ENCODE results near the gene TTC38.

TTC38 gene

DNA sequence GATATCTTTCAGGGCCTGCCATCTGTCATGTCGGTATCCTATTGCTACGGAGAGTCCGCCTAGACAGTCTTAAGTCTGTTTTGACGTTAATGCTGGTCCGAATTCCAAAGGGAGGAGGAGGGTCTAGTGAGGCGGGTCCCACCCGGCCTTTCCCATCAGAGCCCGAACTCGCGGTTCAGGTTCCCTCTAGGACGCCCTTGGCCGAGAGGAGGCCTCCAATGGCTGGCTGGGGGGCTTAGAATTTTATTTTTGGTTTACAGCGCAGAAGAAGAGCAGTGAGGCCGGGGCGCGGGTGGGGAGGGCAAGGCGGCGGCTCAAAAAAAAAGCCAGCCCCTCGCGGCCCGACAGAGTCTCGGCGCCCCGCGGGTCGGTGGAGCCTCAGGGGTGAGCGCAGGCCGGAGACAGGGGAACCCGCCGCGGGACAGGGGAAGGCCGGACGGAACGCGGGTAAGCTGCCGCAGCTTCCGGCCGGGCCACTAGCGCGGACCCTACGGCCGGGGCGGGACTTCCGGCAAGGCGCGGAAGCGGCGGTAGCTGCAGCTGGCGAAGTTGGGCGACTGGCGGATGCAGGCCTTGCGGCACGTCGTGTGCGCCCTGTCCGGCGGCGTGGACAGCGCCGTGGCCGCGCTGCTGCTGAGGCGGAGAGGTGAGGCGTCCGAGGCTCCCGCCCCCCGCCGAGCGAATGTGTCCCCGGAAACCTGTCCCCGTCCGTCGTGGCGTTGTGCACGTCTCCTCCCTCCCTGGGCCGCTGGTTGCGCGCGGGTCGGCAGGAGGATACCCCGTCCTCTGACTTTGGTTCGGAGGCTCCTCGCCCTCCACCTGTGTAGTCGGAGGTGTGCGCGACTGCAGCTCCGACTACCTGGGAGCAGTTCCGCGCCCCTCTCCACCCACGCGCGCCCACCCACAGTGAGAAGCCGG is 67.7 kb downstream of the TTC38 start, which contains the start of gene TRMU:
Gene TRMU (plus strand): TSS at position 514 of the 918 bp plus-strand sequence. CDS start 51 bp downstream, at position 565.
- DNase-seq, result peak; percentile 71

- DNase-seq, result no peak
These were observed 68.6 kb downstream of the TTC38 start for GRCh38 chr22:46336119-46337078.

- no peak for DNase-seq
These were observed 70.1 kb downstream of the TTC38 start for GRCh38 chr22:46337870-46338269.

GRCh38 chr22:46338636-46339035 is 70.8 kb downstream of the TTC38 start:
- no peak for DNase-seq

- no peak for DNase-seq
These were observed 72.1 kb downstream of the TTC38 start for GRCh38 chr22:46339956-46340355.

DNA sequence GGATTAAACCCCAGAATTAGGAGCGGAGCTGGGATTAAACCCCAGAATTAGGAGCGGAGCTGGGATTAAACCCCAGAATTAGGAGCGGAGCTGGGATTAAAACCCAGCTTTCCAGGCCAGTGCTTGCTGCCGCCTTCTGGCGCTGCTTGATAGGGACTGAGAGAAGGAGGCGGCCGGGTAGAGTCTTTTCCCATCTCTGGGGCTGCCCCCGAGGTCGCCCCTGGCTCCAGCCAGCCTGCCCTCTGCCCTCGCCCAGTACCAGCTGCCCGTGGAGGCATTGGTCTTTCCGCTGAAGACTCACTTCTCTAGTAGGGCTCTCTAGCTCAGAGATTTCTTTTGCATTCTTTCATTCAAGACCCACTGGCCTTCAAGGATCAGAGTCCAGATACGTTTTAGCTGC is 72.9 kb downstream of the TTC38 start:
- DNase-seq, result no peak

All from T1000 (cell line).